GM23338 (cell line): ENCODE measurements around the gene ZMAT1. TPM values are rescaled to one million over a fixed set of nuclear protein-coding genes. Genes with fewer than 3 reads are reported as not detected.

Experiments
- ATAC-seq: fragments of 200-7000 bp; cut with Tn5 transposase; 3 replicates; pipeline ENCODE4 v1.9.1; 2020
- DNase-seq: peaks from one replicate; pipeline ENCODE4 v3.0.0-alpha.2; 2015; ENCODE audit warnings: low spot score
- H2AFZ ChIP-seq: fragments of 200-600 bp; sonication (generic); 2 replicates; pipeline ENCODE4 v1.8.0; 2016; ENCODE audit warnings: antibody characterized with exemption, mild to moderate bottlenecking, moderate library complexity
- H3F3A ChIP-seq: fragments of 200-600 bp; sonication (generic); replicated peaks from 2 replicates; pipeline ENCODE4 v1.8.0; 2017; ENCODE audit warnings: antibody characterized with exemption, mixed run types, low read depth
- H3K27ac ChIP-seq: fragments of 200-600 bp; sonication (generic); 2 replicates; pipeline ENCODE4 v1.6.1; 2016; ENCODE audit warnings: low read depth
- H3K27me3 ChIP-seq: fragments of 200-600 bp; sonication (generic); 2 replicates; pipeline ENCODE4 v1.8.0; 2016; ENCODE audit warnings: mild to moderate bottlenecking, mixed run types, moderate library complexity; ENCODE audit not compliant: insufficient read depth
- H3K36me3 ChIP-seq: fragments of 200-600 bp; sonication (generic); 2 replicates; pipeline ENCODE4 v1.8.0; 2016; ENCODE audit warnings: mild to moderate bottlenecking; ENCODE audit not compliant: insufficient read depth
- H3K4me1 ChIP-seq: fragments of 200-600 bp; sonication (generic); 2 replicates; pipeline ENCODE4 v1.8.0; 2016; ENCODE audit warnings: mild to moderate bottlenecking, moderate library complexity; ENCODE audit not compliant: insufficient read depth
- H3K4me2 ChIP-seq: fragments of 200-600 bp; sonication (generic); 2 replicates; pipeline ENCODE4 v1.7.1; 2017; ENCODE audit warnings: mixed run types
- H3K4me3 ChIP-seq: fragments of 200-600 bp; sonication (generic); 2 replicates; pipeline ENCODE4 v1.6.1; 2016; ENCODE audit warnings: mixed run types
- H3K79me2 ChIP-seq: fragments of 200-600 bp; sonication (generic); replicated peaks from 2 replicates; pipeline ENCODE4 v1.8.0; 2017; ENCODE audit warnings: mild to moderate bottlenecking; ENCODE audit not compliant: insufficient read depth
- H3K9me2 ChIP-seq: fragments of 200-600 bp; sonication (generic); 2 replicates; pipeline ENCODE4 v1.8.0; 2017; ENCODE audit not compliant: insufficient read depth
- H4K20me1 ChIP-seq: fragments of 200-600 bp; sonication (generic); replicated peaks from 2 replicates; pipeline ENCODE4 v1.8.0; 2017; ENCODE audit warnings: mild to moderate bottlenecking; ENCODE audit not compliant: insufficient read depth
- H3K27ac Mint-ChIP-seq: 2 replicates; pipeline ENCODE4 v1.8.0; 2020; ENCODE audit warnings: inconsistent platforms, mild to moderate bottlenecking, moderate library complexity, mixed read lengths
- H3K27me3 Mint-ChIP-seq: 3 replicates; pipeline ENCODE4 v1.8.0; 2022; ENCODE audit warnings: low read depth, mild to moderate bottlenecking, moderate library complexity, mixed read lengths, inconsistent platforms; ENCODE audit not compliant: insufficient read depth, poor library complexity
- H3K36me3 Mint-ChIP-seq: 3 replicates; pipeline ENCODE4 v1.8.0; 2021; ENCODE audit warnings: low read depth, mild to moderate bottlenecking, inconsistent platforms, moderate library complexity, mixed read lengths
- H3K4me1 Mint-ChIP-seq: 3 replicates; pipeline ENCODE4 v1.8.0; 2020; ENCODE audit warnings: mild to moderate bottlenecking, inconsistent platforms, mixed read lengths
- H3K4me3 Mint-ChIP-seq: 3 replicates; pipeline ENCODE4 v1.8.0; 2021; ENCODE audit warnings: moderate library complexity, mild to moderate bottlenecking, inconsistent platforms, mixed read lengths
- H3K9me3 Mint-ChIP-seq: 3 replicates; pipeline ENCODE4 v1.8.0; 2020; ENCODE audit warnings: moderate library complexity, mild to moderate bottlenecking, inconsistent platforms, mixed read lengths
- CTCF ChIP-seq, 2 experiments: fragments of 200-600 bp in 1 of 2; sonication (generic) in 1 of 2; conservative IDR thresholded peaks; 2 replicates each; pipeline versions ENCODE4 v1.5.1 to v1.6.1; 2016 to 2017; ENCODE audit warnings: antibody characterized with exemption in 2 of 2, low read depth in 2 of 2, mild to moderate bottlenecking in 2 of 2, moderate library complexity in 1 of 2
- ETS1 ChIP-seq: IDR thresholded peaks from 2 replicates; pipeline ENCODE4 v1.6.1; 2016; ENCODE audit warnings: antibody characterized with exemption
- EZH2 ChIP-seq: fragments of 200-600 bp; sonication (generic); IDR thresholded peaks from one replicate; pipeline ENCODE4 v1.8.0; 2017; ENCODE audit warnings: antibody characterized with exemption, mild to moderate bottlenecking, low read depth; ENCODE audit not compliant: unreplicated experiment
- EZH2phosphoT487 ChIP-seq: fragments of 200-600 bp; sonication (generic); IDR thresholded peaks from one replicate; pipeline ENCODE4 v1.8.1; 2018; ENCODE audit warnings: antibody characterized with exemption; ENCODE audit not compliant: unreplicated experiment
- JUNB ChIP-seq: IDR thresholded peaks from one replicate; pipeline ENCODE4 v1.6.1; 2016; ENCODE audit warnings: antibody characterized with exemption; ENCODE audit not compliant: unreplicated experiment
- NANOG ChIP-seq: IDR thresholded peaks from 2 replicates; pipeline ENCODE4 v1.6.1; 2016; ENCODE audit warnings: antibody characterized with exemption, borderline replicate concordance
- POLR2AphosphoS5 ChIP-seq: IDR thresholded peaks from 2 replicates; pipeline ENCODE4 v1.6.1; 2016; ENCODE audit warnings: antibody characterized with exemption, low read depth
- STAT1 ChIP-seq: IDR thresholded peaks from one replicate; pipeline ENCODE4 v1.6.1; 2016; ENCODE audit warnings: antibody characterized with exemption; ENCODE audit not compliant: unreplicated experiment
- ZNF114 ChIP-seq: fragments of 250-450 bp; sonication (Bioruptor Pico); IDR thresholded peaks from 2 replicates; pipeline ENCODE4 v1.5.0; 2020; ENCODE audit warnings: mild to moderate bottlenecking, moderate library complexity
- ZNF462 ChIP-seq: fragments of 250-450 bp; sonication (Bioruptor Pico); IDR thresholded peaks from 2 replicates; pipeline ENCODE4 v1.5.0; 2020; ENCODE audit warnings: mild to moderate bottlenecking, moderate library complexity
- polyA plus RNA-seq: library from polyadenylated mRNA; unstranded; fragments of >200 nt; fragmentation: Nextera tagmentation; extraction: Ambion mirVana; gene quantifications from 2 replicates; pipeline ENCODE4 v1.2.1, GENCODE V29; 2016
- total RNA-seq: library from RNA; depleted of rRNA; stranded (reverse); fragments of >200 nt; shearing (Covaris generic); gene quantifications from 2 replicates; pipeline ENCODE4 v1.2.3, GENCODE V29; 2014

The ZMAT1 gene
- total and polyA plus RNA-seq, 2 experiments from 2014 or later, result 1.5 to 2.2 TPM

GRCh38 chrX:101918751-101919150 lies 13.1 kb downstream of the ZMAT1 start (continued):
- no peak for TF ChIP-seq CTCF (conservative IDR thresholded peaks at IDR 0.05; ENCODE audit: low read depth in 2 of 2)

- Mint-ChIP-seq H3K4me3 (no peak overlapping the region), H3K9me3 (peaks cover 3% of the 10 kb centered on the region; the same call in 1 of the 3 replicates), H3K36me3 (no peaks in the 10 kb centered on the region), H3K4me1 (peaks cover 7% of the 10 kb centered on the region), H3K27ac (no peak overlapping the region), H3K27me3 (no peaks in the 10 kb centered on the region)
- Histone ChIP-seq H3K4me2 (no peak overlapping the region), H3F3A (no peaks in the 10 kb centered on the region), H3K4me1 (no peaks in the 10 kb centered on the region), H3K79me2 (no peaks in the 10 kb centered on the region), H3K4me3 (no peak overlapping the region), H2AFZ (no peak overlapping the region), H3K27me3 (no peaks in the 10 kb centered on the region), H3K36me3 (no peaks in the 10 kb centered on the region), H4K20me1 (no peaks in the 10 kb centered on the region; the same call in 1 of the 2 replicates), H3K27ac (no peak overlapping the region), H3K9me2 (no peaks in the 10 kb centered on the region)
- DNase-seq (no peak), ATAC-seq (no peak)
- TF ChIP-seq POLR2AphosphoS5 (no peak), ZNF114 (CRISPR knock-in tag) (no peak), ZNF462 (CRISPR knock-in tag) (no peak), JUNB (no peak), STAT1 (no peak), CTCF (conservative IDR thresholded peaks at IDR 0.05; ENCODE audit: low read depth in 2 of 2) (no peak), EZH2phosphoT487 (no peak), NANOG (no peak), EZH2 (no peak), ETS1 (no peak)
Measured at GRCh38 chrX:101906136-101906796, 25.6 kb downstream of the ZMAT1 start.
